GM19351 (cell line): Measurements from ENCODE around the gene KCNMB3.
"Not testable (repeated sequence)": the region's sequence is repeated elsewhere in the genome, so short reads cannot be mapped to it uniquely, and the experiment has no call there.

Source experiments
- ATAC-seq: cut with Tn5 transposase; IDR thresholded peaks from one replicate; pipeline ENCODE4 v1.9.1; 2021; ENCODE audit warnings: mild to moderate bottlenecking, moderate library complexity; ENCODE audit not compliant: unreplicated experiment

Gene KCNMB3

DNA sequence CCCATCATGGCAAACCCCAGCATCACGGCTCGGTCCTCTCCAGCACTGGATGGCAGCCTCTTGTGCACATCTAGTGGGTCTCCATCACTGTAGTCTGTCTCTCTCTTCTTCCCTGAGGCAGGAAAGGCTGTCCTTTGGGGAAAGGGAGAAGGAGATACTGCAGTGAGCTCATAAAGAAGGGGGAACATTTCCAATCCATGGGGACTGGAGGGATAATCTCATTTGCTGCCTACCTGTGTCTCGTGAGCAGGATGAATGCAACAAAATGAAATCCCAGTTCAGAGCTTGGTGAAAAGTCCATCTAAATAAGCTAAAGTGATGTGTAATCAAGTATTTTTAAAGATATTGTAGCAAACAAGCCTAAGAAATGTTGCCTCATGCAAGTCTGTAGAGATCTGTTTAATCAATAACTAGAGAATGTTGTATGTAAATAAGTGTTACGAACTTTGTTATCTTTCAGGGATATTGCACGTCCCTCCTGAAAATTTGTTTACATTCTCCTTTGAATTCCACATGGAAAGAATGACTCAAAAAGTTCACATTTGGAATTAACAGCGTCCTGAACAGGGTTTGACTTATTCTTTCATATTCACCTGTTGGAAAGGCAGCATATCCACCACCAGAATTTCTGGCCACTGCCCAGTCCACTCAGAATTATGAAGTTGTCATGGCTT is at the start of gene KCNMB3:
KCNMB3 (minus strand) TSS at position 312 of the 674 bp plus-strand sequence; CDS start at position 188, 124 bp downstream.
- ATAC-seq, result no peak

DNA sequence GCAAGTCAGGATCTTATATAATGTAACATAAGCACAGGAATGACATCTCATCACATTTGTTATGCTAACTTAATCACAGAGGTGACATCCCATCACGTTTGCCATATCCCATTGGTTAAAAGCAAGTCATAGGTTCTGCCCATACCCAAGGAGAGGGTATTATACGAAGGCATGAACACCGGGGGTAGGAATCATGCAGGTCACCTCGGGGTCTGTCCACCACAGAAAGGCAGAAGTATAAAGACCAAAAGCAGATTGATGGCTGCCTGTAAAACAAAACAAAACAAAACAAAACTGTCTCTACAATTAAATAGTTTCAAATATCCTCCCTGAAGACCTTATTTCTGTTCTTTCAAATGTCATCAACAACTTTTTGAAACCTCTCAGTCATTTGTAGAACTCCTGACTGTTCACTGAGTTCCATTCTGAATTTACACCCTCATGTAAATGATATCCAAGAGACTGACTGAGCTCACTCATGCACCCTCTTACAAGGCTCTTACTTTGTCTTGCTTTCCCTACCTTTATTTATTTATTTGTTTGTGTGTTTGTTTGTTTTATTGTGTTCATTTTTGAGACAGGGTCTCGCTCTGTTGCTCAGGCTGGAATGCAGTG is 49.2 kb upstream of the KCNMB3 start:
- peak; percentile 80 for ATAC-seq

GRCh38 chr3:179299316-179299715 is 48.4 kb upstream of the KCNMB3 start:
- ATAC-seq, result no peak

- no peak for ATAC-seq
These were observed 47.2 kb upstream of the KCNMB3 start for GRCh38 chr3:179297971-179298725.

DNA sequence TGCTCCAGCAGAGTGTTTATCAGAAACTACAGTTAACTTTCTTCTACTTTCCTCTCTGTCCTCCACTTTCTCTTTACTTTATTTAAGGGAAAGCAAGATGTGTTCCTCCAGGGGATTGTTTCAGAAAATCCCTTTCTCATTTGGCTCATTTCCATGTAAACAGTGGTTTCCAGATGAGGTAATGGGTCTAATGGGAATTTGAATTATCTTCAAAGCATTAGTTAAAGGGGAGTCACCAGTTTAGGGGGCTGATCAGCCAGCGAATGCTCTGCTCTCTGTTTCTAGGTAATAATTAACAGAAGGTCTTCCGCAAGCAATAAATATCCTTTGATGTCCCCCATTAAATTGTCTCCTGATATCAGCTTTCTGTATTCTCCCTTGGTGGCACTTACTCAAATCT is 41.5 kb upstream of the KCNMB3 start:
- ATAC-seq, result no peak

DNA sequence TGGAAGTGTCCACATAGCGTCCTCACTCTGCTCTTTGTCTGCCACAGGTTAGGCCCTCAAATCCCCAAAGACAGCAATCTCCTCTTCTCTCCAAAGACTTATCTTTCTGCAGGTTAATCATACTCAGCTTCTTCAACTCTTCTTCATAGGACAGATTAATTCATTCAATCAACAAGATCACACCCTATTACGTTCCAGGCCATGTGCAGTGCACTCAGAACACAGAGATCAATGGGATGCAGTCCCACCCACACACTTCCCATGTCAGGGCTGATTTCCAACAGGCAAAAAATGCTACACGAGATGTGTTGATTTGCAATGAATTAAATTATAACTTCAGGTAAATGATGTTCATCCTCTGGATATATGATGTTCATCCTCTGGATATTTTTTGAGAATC is 38.4 kb upstream of the KCNMB3 start:
- ATAC-seq, result no peak

DNA sequence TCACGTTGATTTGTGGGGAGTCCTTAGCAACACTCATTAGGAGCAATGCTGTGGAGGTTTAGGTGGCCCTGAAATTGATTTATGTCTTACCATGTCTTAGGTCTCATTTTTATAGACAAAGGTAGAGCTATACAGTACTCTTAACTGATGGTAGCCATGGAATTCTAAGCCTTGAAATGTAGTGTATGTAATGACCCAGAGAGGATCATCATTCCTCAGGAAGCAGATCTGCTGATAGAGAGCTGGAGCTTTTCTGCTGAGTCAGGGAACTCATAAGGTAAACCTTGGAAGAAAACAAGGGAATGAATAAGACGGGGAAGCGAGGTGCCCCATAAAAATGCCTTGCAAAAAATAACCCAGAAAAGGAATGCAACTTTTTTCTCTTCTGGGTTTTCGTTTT is 37.9 kb upstream of the KCNMB3 start:
- no peak for ATAC-seq

DNA sequence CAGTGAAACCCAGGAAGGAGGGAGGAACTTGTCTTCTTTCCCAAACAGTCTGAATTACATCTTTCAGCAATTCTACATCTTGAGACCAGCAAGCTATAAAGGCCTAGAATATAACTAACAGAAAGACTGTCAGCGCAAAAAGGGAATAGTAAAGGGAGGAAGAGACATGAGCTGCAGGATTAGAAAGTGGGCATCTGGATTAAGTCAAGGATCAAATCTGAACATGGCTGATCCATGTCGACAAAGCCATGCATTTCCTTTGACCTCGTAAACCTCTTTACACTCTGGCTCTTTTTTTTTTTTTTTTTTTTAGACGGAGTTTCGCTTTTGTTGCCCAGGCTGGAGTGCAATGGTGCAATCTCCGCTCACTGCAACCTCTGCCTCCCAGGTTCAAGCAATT is 35.4 kb upstream of the KCNMB3 start:
- no peak for ATAC-seq

DNA sequence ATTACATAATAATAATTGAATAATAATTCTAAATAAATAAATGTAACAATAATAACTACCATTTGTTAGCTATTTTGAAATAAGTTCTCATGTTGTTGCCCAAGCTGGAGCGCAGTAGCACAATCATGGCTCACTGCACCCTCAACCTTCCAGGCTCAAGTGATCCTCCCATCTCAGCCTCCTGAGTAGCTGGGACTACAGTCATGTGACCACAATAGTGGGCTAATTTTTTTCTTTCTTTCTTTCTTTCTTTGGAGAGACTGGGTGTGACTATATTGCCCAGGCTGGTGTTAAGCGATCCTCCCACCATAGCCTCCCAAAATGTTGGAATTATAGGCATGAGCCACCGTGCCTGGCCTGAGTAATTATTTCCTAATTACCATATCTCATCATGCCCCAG is 30.9 kb upstream of the KCNMB3 start:
- ATAC-seq, result no peak

GRCh38 chr3:179279837-179280236 is 28.9 kb upstream of the KCNMB3 start:
- ATAC-seq, result no peak

DNA sequence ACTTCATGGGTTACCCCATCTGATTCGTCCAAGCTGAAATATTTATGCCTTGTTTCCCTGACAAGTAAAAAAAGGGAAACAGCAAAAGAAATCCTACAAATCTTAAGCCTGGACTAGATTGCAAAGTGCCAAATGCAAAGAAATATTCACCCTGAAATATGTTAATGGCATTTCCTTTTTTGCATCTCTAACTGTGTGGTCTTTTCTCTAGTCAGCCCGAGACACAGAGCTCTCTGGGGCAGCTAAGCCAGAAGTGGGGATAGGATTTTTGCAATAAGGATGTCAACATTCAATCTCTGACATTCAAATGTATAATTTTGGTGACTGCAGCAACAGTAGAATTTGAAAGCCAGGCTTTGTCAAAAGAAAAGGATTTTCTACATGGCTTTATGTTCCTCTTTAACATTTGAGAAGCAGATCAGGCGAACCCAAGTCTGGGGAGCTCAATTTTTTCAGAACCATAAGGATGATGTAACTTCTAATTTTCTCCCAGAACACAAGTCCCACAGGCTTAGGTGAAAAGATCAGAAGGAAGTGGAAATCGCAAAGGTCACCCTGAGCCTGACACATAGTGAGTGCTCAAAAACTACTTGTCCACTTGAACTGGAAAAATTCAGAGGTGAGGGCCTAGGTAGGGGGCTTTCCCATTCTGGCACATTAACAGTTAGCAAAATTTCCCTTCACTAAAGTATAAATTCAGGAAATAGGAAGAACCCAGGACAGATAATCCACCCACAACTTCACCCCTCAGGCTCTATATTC is 28.2 kb upstream of the KCNMB3 start:
- no peak for ATAC-seq

GRCh38 chr3:179278151-179278550 is 27.2 kb upstream of the KCNMB3 start:
- no peak for ATAC-seq

- ATAC-seq, result no peak
These were observed 25.8 kb upstream of the KCNMB3 start for GRCh38 chr3:179276743-179277142.

DNA sequence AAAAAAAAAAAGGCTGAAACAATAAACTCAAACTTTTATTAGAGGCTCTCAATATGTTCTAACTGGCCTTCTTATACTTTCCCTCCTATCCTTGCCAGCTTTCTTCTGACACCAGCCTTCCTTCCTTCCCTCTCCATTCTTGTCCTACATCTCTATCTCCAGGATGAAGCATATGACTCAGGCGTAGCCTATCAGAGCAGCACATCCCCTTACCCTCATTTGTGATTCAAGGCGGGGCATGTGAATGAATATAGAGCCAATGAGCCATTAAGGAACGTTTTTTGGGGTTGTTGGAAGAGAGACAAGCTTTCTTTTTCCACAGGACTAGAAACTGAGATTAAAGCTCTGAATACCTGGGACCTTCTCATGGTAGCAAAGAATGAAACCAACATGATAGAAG is 25.1 kb upstream of the KCNMB3 start:
- no peak for ATAC-seq

GRCh38 chr3:179274434-179274833 is 23.5 kb upstream of the KCNMB3 start:
- ATAC-seq, result not testable (repeated sequence)

- ATAC-seq, result no peak
These were observed 21.5 kb upstream of the KCNMB3 start for GRCh38 chr3:179272385-179272784.

- no peak for ATAC-seq
These were observed 18.3 kb upstream of the KCNMB3 start for GRCh38 chr3:179269152-179269707.

DNA sequence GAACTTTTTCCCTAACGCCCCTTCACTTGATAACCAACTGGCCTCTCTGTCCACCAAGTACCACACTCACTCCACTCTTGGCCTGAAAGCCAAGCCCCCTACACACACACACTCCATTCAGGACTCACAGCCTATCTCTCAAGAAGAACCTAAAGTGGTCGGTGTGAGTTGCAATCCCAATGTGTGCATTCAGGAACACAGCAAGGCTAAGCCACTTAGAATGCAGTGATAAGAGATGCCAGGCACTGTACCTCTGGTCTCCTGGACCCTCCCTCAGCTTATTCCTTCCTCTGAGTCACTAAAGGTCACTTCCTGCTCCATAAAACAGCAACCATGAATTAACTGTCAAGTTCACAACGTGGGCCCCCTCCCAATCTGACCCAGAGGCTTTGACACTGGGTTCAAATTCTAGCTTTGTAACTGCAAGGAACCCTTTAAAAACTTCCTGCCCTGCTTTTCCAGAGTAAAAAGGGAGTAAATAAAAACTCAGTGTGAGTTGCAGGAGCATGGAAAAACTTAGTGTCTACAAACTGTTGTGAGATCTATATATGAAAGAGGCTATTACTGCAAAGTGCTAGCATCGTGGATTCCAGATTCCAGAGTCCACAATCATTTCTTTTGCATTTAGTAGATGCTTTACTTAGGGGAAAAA is 17.6 kb upstream of the KCNMB3 start:
- no peak for ATAC-seq

DNA sequence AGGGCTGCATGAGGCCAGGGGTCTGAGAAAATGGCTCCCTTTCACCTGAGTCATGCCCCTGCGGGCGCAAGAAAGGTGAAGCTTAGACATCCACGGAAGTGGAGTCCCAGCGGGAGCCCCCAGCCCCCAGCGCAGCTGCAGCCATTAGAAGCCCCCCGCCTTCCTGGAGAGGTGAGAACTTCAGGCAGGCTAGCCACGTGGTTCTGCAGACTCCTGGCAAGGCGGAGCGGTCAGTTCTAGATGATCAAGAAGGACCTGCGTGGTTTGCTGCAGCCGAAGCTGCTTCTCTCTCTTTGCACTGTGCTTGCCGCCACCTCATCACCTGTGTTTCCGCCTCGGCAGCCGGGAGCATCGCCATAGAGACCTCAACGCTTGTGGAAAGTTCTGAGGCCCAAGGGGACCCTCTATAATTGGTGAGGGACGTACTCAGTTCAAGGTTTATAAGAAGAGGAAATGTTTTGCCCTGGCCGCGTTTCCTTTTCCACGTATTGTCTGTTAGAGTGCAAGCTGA is 15.8 kb upstream of the KCNMB3 start:
- ATAC-seq, result no peak

DNA sequence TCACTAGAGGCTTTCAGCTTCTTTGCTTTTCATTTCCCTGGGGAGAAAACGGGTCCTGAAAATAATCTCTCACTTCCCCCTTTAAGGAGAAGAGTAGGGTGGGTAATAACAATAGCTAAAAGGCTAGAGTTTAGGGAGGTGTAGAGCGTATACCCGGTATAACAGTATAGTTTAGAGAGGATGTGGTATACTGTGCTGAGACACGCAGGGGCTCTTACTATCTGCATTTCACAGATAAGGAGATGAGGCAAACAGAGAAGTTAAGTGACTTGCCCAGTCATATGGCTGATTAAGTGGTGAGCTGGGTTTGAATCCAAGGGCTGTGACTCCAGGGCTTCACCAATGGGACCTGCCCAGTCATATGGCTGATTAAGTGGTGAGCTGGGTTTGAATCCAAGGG is 15.0 kb upstream of the KCNMB3 start:
- ATAC-seq, result peak; percentile 53
